A549 (cell line): ENCODE data around the gene LILRB1. TPM values are rescaled to one million over a fixed set of nuclear protein-coding genes. Genes with fewer than 3 reads are reported as not detected.

ENCODE experiments used
- ATAC-seq, 2 experiments: fragments of 200-7000 bp in 1 of 2; fragments of >200 bp in 1 of 2; cut with Nextera tagmentation in 1 of 2; cut with Tn5 transposase in 1 of 2; 3 replicates each; pipeline versions ENCODE4 v1.8.0 to v1.9.1; 2018 to 2020; ENCODE audit warnings: mild to moderate bottlenecking in 1 of 2, moderate library complexity in 1 of 2
- CTCF ChIA-PET: fragments of 300-600 bp; sonication (Branson Sonifier 250); formaldehyde crosslinking; extraction: SDS; loops from one replicate; lab custom pipeline; 2021; ENCODE audit warnings: antibody characterized with exemption, inconsistent platforms; lab: Yijun Ruan, JAX
- POLR2A ChIA-PET: fragments of 350-600 bp; formaldehyde crosslinking; extraction: SDS; loops from one replicate; lab custom pipeline; 2021; ENCODE audit warnings: antibody characterized with exemption, inconsistent platforms; lab: Yijun Ruan, JAX
- DNase-seq, 2 experiments: peaks; one replicate each; pipeline versions ENCODE4 v3.0.0 to v3.0.0-alpha.2; 2011 to 2016; ENCODE audit warnings: low read depth in 1 of 2, low spot score in 1 of 2
- FAIRE-seq: peaks from 2 replicates; lab custom pipeline; 2011; peaks lifted over from hg19 to GRCh38; lab: Jason Lieb, UNC
- H3K27ac ChIP-seq, 2 experiments: fragments of >200 bp; sonication (Bioruptor Twin); formaldehyde crosslinking; 3 replicates each; pipeline ENCODE4 v1.5.1; 2016 to 2017
- H3K4me1 ChIP-seq: fragments of >200 bp; sonication (Bioruptor Twin); formaldehyde crosslinking; 3 replicates; pipeline ENCODE4 v1.6.1; 2016
- H3K4me2 ChIP-seq: fragments of >200 bp; sonication (Bioruptor Twin); formaldehyde crosslinking; 3 replicates; pipeline ENCODE4 v1.6.1; 2016
- H3K4me3 ChIP-seq: fragments of >200 bp; sonication (Bioruptor Twin); formaldehyde crosslinking; 3 replicates; pipeline ENCODE4 v1.5.1; 2016
- H3K9me3 ChIP-seq: fragments of >200 bp; sonication (Bioruptor Twin); formaldehyde crosslinking; 3 replicates; pipeline ENCODE4 v1.6.1; 2016
- BCL3 ChIP-seq: fragments of >200 bp; sonication (Bioruptor Twin); formaldehyde crosslinking; IDR thresholded peaks from 3 replicates; pipeline ENCODE4 v1.6.1; 2016
- CEBPB ChIP-seq, 2 experiments: fragments of >200 bp in 1 of 2; sonication (Bioruptor Twin) in 1 of 2; formaldehyde crosslinking in 1 of 2; IDR thresholded peaks; 2 replicates each; pipeline ENCODE4 v1.6.1; 2012 to 2016
- CHD2 ChIP-seq: fragments of 150-350 bp; IDR thresholded peaks from 2 replicates; pipeline ENCODE4 v1.6.1; 2014; ENCODE audit warnings: low read length; ENCODE audit not compliant: partially characterized antibody
- CHD4 ChIP-seq: fragments of 200-600 bp; sonication (generic); IDR thresholded peaks from 2 replicates; pipeline ENCODE4 v1.6.1; 2016; ENCODE audit warnings: antibody characterized with exemption, mild to moderate bottlenecking, borderline replicate concordance
- CTCF ChIP-seq: fragments of >200 bp; sonication (Bioruptor Twin); formaldehyde crosslinking; IDR thresholded peaks from 3 replicates; pipeline ENCODE4 v1.5.1; 2016
- EHMT2 ChIP-seq: fragments of 200-600 bp; sonication (generic); IDR thresholded peaks from 2 replicates; pipeline ENCODE4 v1.6.1; 2016; ENCODE audit warnings: antibody characterized with exemption, low read depth, mild to moderate bottlenecking, moderate library complexity
- FOSB ChIP-seq: fragments of 250-450 bp; sonication (Bioruptor Pico); IDR thresholded peaks from 2 replicates; pipeline ENCODE4 v1.5.0; 2020; ENCODE audit warnings: mild to moderate bottlenecking, moderate library complexity
- FOXS1 ChIP-seq: fragments of 250-450 bp; sonication (Bioruptor Pico); IDR thresholded peaks from 2 replicates; pipeline ENCODE4 v1.5.0; 2020; ENCODE audit warnings: mild to moderate bottlenecking, moderate library complexity
- HDAC2 ChIP-seq: fragments of 200-600 bp; sonication (generic); IDR thresholded peaks from 2 replicates; pipeline ENCODE4 v1.6.1; 2016
- HOXB5 ChIP-seq: fragments of 250-450 bp; sonication (Bioruptor Pico); IDR thresholded peaks from 2 replicates; pipeline ENCODE4 v1.5.0; 2020; ENCODE audit warnings: mild to moderate bottlenecking, moderate library complexity
- MAFK ChIP-seq: fragments of 450-650 bp; IDR thresholded peaks from 2 replicates; pipeline ENCODE4 v1.6.1; 2014; ENCODE audit not compliant: partially characterized antibody
- MAZ ChIP-seq: fragments of 150-350 bp; IDR thresholded peaks from 2 replicates; pipeline ENCODE4 v1.6.1; 2014; ENCODE audit warnings: antibody characterized with exemption, low read depth, low read length, borderline replicate concordance
- NR3C1 ChIP-seq: fragments of >200 bp; sonication (Bioruptor Twin); formaldehyde crosslinking; IDR thresholded peaks from 3 replicates; pipeline ENCODE4 v1.6.1; 2017
- PHF8 ChIP-seq: fragments of 200-600 bp; sonication (generic); IDR thresholded peaks from 2 replicates; pipeline ENCODE4 v1.6.1; 2016; ENCODE audit warnings: low read depth, mild to moderate bottlenecking, antibody characterized with exemption, moderate library complexity, borderline replicate concordance
- RCOR1 ChIP-seq: fragments of 150-350 bp; IDR thresholded peaks from 2 replicates; pipeline ENCODE4 v1.6.1; 2014; ENCODE audit warnings: antibody characterized with exemption, low read length, low read depth
- RNF2 ChIP-seq: fragments of 200-600 bp; sonication (generic); IDR thresholded peaks from 2 replicates; pipeline ENCODE4 v1.6.1; 2016; ENCODE audit warnings: low read depth, mild to moderate bottlenecking, antibody characterized with exemption, moderate library complexity, borderline replicate concordance
- TP53 ChIP-seq: fragments of 250-450 bp; sonication (Bioruptor Pico); IDR thresholded peaks from 2 replicates; pipeline ENCODE4 v1.5.0; 2021; ENCODE audit warnings: mild to moderate bottlenecking, moderate library complexity
- ZC3H11A ChIP-seq: fragments of 450-650 bp; IDR thresholded peaks from 2 replicates; pipeline ENCODE4 v1.6.1; 2014; ENCODE audit warnings: antibody characterized with exemption, mild to moderate bottlenecking
- WGBS: methylation state at CpG from one replicate; pipeline ENCODE4 v1.1.6; 2017; ENCODE audit errors: missing lambda C conversion rate; 5-methylcytosine and 5-hydroxymethylcytosine counted together
- polyA plus RNA-seq, 4 experiments: library from polyadenylated mRNA; depleted of rRNA in 3 of 4; stranded (reverse); fragments of >200 nt; fragmentation: RNase III in 1 of 4; extraction: RNeasy Plus Mini Kit Qiagen cat#74134 plus additional on column Dnase treatment in 1 of 4; gene quantifications; 2 replicates in 3 of 4; 3 replicates in 1 of 4; pipeline ENCODE4 v1.2.3, GENCODE V29; 2011 to 2017
- TF ChIP-seq, protein P1 (sequence below): IDR thresholded peaks from 2 replicates; pipeline ENCODE4 v1.6.1; 2012; ENCODE audit warnings: low read depth, borderline replicate concordance
- TF ChIP-seq, protein P2 (sequence below): fragments of 200-600 bp; sonication (generic); IDR thresholded peaks from 2 replicates; pipeline ENCODE4 v1.6.1; 2016; ENCODE audit warnings: antibody characterized with exemption, mild to moderate bottlenecking, moderate library complexity

Gene LILRB1
- polyA plus RNA-seq, 2 of the 4 experiments (the other 2 are of a cell fraction) = not detected

DNA sequence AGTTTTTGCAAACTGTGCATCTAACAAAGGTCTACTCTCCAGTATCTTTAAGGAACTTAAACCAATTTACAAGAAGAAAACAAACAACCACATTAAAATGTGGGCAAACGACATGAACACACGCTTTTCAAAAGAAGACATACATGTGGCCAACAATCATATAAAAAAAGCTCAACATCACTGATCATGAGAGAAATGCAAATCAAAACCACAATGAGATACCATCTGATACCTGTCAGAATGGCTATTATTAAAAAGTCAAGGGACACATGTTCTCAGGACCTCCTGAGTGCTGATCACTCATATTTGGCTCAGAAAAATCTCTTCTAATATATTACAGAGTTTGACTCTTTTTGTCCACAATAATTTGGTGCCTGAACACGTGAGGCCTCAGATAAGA is 14.2 kb upstream of the LILRB1 start:
- H3K9me3 ChIP-seq = no peaks in the 10 kb centered on the region
- 12% methylated on average over 3 of the region's 3 CpGs for WGBS
- POLR2A ChIA-PET = no interaction called here
- peak; percentile 73 for FAIRE-seq
- H3K4me1 ChIP-seq = no peaks in the 10 kb centered on the region
- H3K4me2 ChIP-seq = no peak overlapping the region
- TF ChIP-seq CEBPB (IDR thresholded peaks at IDR 0.05) (no peak), PHF8 (no peak), HOXB5 (CRISPR knock-in tag) (no peak), EHMT2 (no peak), FOXS1 (CRISPR knock-in tag) (no peak), CHD2 (no peak), BCL3 (no peak), NR3C1 (no peak), CHD4 (no peak), ZC3H11A (no peak), FOSB (CRISPR knock-in tag) (no peak), MAZ (no peak), RCOR1 (no peak), HDAC2 (no peak), MAFK (no peak)
- TF ChIP-seq, protein P1, sequence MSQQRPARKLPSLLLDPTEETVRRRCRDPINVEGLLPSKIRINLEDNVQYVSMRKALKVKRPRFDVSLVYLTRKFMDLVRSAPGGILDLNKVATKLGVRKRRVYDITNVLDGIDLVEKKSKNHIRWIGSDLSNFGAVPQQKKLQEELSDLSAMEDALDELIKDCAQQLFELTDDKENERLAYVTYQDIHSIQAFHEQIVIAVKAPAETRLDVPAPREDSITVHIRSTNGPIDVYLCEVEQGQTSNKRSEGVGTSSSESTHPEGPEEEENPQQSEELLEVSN = no peak
- TF ChIP-seq, protein P2, sequence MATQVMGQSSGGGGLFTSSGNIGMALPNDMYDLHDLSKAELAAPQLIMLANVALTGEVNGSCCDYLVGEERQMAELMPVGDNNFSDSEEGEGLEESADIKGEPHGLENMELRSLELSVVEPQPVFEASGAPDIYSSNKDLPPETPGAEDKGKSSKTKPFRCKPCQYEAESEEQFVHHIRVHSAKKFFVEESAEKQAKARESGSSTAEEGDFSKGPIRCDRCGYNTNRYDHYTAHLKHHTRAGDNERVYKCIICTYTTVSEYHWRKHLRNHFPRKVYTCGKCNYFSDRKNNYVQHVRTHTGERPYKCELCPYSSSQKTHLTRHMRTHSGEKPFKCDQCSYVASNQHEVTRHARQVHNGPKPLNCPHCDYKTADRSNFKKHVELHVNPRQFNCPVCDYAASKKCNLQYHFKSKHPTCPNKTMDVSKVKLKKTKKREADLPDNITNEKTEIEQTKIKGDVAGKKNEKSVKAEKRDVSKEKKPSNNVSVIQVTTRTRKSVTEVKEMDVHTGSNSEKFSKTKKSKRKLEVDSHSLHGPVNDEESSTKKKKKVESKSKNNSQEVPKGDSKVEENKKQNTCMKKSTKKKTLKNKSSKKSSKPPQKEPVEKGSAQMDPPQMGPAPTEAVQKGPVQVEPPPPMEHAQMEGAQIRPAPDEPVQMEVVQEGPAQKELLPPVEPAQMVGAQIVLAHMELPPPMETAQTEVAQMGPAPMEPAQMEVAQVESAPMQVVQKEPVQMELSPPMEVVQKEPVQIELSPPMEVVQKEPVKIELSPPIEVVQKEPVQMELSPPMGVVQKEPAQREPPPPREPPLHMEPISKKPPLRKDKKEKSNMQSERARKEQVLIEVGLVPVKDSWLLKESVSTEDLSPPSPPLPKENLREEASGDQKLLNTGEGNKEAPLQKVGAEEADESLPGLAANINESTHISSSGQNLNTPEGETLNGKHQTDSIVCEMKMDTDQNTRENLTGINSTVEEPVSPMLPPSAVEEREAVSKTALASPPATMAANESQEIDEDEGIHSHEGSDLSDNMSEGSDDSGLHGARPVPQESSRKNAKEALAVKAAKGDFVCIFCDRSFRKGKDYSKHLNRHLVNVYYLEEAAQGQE = no peak
- TF ChIP-seq, all 56 proteins: peak for 0
- DNase-seq (no peak), ATAC-seq (no peak)
- no peak overlapping the region for H3K4me3 ChIP-seq
- CTCF ChIA-PET = no interaction called here
- no peak overlapping the region for H3K27ac ChIP-seq

- H3K4me2 ChIP-seq = no peak overlapping the region
- DNase-seq (no peak), ATAC-seq (no peak), FAIRE-seq (no peak)
- H3K27ac ChIP-seq = no peak overlapping the region
- H3K4me3 ChIP-seq = no peak overlapping the region
- CTCF ChIA-PET = interaction anchor here (0.8 kb wide), 1 partner anchor 11 kb away, joined by 3 read pairs; no protein-coding TSS in a partner anchor
- POLR2A ChIA-PET = interaction anchor here (0.6 kb wide), 1 partner anchor 298 kb away, joined by 5 read pairs; no protein-coding TSS in a partner anchor
- WGBS = 11% methylated on average over 5 of the region's 5 CpGs
- H3K9me3 ChIP-seq = no peaks in the 10 kb centered on the region
- H3K4me1 ChIP-seq = no peaks in the 10 kb centered on the region
- TF ChIP-seq RNF2 = no peak
- TF ChIP-seq, protein P1 = no peak
- TF ChIP-seq CTCF = no peak
- no peak for TF ChIP-seq TP53 (CRISPR knock-in tag)
These were observed 13.3 kb upstream of the LILRB1 start for GRCh38 chr19:54616821-54617560.
